ENCODE results near the gene OTOG.

Gene OTOG

DNA sequence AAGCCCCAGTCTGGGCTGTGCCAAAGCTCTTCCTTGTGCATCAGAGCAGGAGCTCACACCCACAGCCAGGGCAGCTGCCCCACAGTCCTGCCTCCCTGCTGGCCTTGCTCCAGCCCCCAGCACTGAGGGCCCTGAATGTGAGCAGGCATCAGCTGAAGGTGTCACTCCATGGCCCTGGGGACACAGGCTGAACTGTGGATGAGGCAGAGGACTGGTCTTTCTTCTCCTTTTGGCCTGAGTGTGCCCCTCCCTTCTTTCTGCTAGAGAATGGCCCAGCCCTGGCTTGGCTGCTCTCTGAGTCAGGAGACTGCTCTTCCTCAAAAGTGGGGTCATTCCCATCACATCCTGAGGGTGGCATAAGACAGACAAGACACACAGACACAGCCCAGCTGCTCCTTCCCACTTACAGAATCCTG, 16.2 kb downstream of the OTOG start:
- no peak for TF ChIP-seq FOXP2 (optimal IDR thresholded peaks at IDR 0.05; ENCODE audit: borderline replicate concordance, extremely low read depth, extremely low read length, insufficient read depth)
- no peak for TF ChIP-seq TAF1 (IDR thresholded peaks at IDR 0.05; ENCODE audit: borderline replicate concordance, insufficient read depth, low read length)
- TF ChIP-seq, protein P1, sequence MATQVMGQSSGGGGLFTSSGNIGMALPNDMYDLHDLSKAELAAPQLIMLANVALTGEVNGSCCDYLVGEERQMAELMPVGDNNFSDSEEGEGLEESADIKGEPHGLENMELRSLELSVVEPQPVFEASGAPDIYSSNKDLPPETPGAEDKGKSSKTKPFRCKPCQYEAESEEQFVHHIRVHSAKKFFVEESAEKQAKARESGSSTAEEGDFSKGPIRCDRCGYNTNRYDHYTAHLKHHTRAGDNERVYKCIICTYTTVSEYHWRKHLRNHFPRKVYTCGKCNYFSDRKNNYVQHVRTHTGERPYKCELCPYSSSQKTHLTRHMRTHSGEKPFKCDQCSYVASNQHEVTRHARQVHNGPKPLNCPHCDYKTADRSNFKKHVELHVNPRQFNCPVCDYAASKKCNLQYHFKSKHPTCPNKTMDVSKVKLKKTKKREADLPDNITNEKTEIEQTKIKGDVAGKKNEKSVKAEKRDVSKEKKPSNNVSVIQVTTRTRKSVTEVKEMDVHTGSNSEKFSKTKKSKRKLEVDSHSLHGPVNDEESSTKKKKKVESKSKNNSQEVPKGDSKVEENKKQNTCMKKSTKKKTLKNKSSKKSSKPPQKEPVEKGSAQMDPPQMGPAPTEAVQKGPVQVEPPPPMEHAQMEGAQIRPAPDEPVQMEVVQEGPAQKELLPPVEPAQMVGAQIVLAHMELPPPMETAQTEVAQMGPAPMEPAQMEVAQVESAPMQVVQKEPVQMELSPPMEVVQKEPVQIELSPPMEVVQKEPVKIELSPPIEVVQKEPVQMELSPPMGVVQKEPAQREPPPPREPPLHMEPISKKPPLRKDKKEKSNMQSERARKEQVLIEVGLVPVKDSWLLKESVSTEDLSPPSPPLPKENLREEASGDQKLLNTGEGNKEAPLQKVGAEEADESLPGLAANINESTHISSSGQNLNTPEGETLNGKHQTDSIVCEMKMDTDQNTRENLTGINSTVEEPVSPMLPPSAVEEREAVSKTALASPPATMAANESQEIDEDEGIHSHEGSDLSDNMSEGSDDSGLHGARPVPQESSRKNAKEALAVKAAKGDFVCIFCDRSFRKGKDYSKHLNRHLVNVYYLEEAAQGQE (IDR thresholded peaks at IDR 0.05; ENCODE audit: insufficient read depth in 1 of 2, low read depth in 2 of 2, low read length in 2 of 2) = no peak
- no peak for TF ChIP-seq SIN3A (IDR thresholded peaks at IDR 0.05; ENCODE audit: borderline replicate concordance, insufficient read depth, low read length)
- no peak for TF ChIP-seq POLR2AphosphoS5 (IDR thresholded peaks at IDR 0.05; ENCODE audit: low read depth, low read length)

DNA sequence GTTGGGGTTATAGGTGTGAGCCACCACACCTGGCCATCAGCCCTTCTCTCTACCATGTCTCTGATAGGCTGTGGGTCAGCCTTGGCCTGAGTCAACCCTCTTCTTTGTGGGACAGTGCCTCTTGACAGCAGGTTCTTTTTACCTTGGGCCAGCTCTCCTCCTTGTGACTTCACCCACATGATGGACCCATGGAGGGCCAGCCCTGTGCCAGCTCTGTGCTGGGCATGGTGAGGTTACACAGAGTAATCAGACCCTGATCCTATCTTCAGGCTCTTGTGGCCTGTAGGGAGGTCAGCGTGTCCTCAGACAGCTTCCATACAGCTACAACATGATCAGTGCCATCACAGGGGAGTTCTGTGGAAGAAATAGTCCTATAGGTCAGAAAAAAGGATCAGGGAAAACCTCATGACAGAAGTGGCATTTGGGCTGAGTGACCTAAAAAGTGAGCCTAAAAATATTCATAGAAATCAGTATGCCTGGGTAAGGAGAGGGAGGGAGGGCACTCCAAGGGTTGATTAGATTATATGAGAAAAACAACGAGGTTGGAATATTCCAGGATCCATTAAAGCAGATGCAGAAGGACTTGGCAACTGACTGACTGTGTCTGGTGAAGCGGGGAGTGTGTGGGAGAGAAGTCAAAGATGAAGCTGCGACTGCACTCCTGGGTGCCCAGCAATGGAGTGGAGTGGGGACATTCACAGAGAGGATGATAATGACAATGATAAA, 17.1 kb downstream of the OTOG start:
- TF ChIP-seq POLR2AphosphoS5 (IDR thresholded peaks at IDR 0.05; ENCODE audit: low read depth, low read length) = no peak
- TF ChIP-seq FOXP2 (optimal IDR thresholded peaks at IDR 0.05; ENCODE audit: borderline replicate concordance, extremely low read depth, extremely low read length, insufficient read depth) = no peak
- TF ChIP-seq, protein P1 (IDR thresholded peaks at IDR 0.05; ENCODE audit: insufficient read depth in 1 of 2, low read depth in 2 of 2, low read length in 2 of 2) = no peak
- no peak for TF ChIP-seq TAF1 (IDR thresholded peaks at IDR 0.05; ENCODE audit: borderline replicate concordance, insufficient read depth, low read length)
- no peak for TF ChIP-seq SIN3A (IDR thresholded peaks at IDR 0.05; ENCODE audit: borderline replicate concordance, insufficient read depth, low read length)

DNA sequence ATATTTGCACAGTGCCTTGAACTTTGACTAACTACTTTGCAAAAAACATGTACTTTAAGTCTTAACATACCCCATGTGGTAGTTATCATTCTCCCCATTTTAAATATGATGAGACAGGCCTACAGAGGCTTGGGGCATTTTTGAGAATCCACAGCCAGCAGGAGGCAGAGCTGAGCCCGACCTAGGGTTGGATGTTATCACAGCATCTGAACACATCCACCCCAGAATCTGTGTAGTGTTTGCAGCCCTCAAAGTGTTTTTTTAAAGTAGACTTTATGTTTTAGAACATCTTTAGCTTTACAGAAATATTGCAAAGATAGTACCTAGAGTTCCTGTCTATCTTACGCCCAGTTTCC, 17.6 kb downstream of the OTOG start:
- TF ChIP-seq, protein P1 (IDR thresholded peaks at IDR 0.05; ENCODE audit: insufficient read depth in 1 of 2, low read depth in 2 of 2, low read length in 2 of 2) = no peak
- TF ChIP-seq POLR2AphosphoS5 (IDR thresholded peaks at IDR 0.05; ENCODE audit: low read depth, low read length) (no peak), SIN3A (IDR thresholded peaks at IDR 0.05; ENCODE audit: borderline replicate concordance, insufficient read depth, low read length) (no peak), FOXP2 (optimal IDR thresholded peaks at IDR 0.05; ENCODE audit: borderline replicate concordance, extremely low read depth, extremely low read length, insufficient read depth) (no peak), TAF1 (IDR thresholded peaks at IDR 0.05; ENCODE audit: borderline replicate concordance, insufficient read depth, low read length) (no peak)

DNA sequence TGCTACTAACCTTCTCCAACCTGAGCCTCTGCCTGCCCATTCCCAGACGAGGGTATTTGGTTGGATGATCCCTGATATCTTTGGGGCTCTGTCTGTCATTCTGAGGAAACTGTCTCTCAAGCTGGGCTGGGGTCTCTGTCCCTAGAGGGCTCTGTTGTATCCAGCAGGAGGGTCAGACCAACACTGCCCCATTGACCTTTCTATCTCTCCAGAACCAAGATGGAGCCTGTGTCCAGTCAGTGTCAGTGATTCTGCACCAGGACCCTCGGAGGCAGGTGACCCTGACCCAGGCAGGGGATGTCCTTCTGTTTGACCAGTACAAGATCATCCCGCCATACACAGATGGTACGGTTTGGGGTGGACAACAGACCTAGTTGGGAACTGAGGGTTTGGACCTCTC, 21.9 kb downstream of the OTOG start:
- TF ChIP-seq FOXP2 (optimal IDR thresholded peaks at IDR 0.05; ENCODE audit: borderline replicate concordance, extremely low read depth, extremely low read length, insufficient read depth) (no peak), SIN3A (IDR thresholded peaks at IDR 0.05; ENCODE audit: borderline replicate concordance, insufficient read depth, low read length) (no peak), POLR2AphosphoS5 (IDR thresholded peaks at IDR 0.05; ENCODE audit: low read depth, low read length) (no peak), TAF1 (IDR thresholded peaks at IDR 0.05; ENCODE audit: borderline replicate concordance, insufficient read depth, low read length) (no peak)
- TF ChIP-seq, protein P1 (IDR thresholded peaks at IDR 0.05; ENCODE audit: insufficient read depth in 1 of 2, low read depth in 2 of 2, low read length in 2 of 2) = no peak

Measured in PFSK-1 (cell line).